Measurements from ENCODE around the gene MRPS11.
A peak's percentile ranks its signal among the peaks of the same experiment; 100 is the strongest.
"Not testable (repeated sequence)": the region's sequence is repeated elsewhere in the genome, so short reads cannot be mapped to it uniquely, and the experiment has no call there.

Gene MRPS11

GRCh38 chr15:88456733-88457132, 10.8 kb upstream of the MRPS11 start:
- no peak for DNase-seq

- DNase-seq, result no peak
Measured at GRCh38 chr15:88463870-88464532, 3.5 kb upstream of the MRPS11 start.

GRCh38 chr15:88465633-88466224, 1.8 kb upstream of the MRPS11 start:
- no peak for DNase-seq

GRCh38 chr15:88467935-88468528, 524 bp downstream of the MRPS11 start:
- DNase-seq, result no peak

GRCh38 chr15:88468721-88469120, 1.2 kb downstream of the MRPS11 start:
- DNase-seq, result not testable (repeated sequence)

GRCh38 chr15:88469321-88469720, 1.8 kb downstream of the MRPS11 start:
- DNase-seq, result no peak

- no peak for DNase-seq
Measured at GRCh38 chr15:88470625-88471372, 3.3 kb downstream of the MRPS11 start.

GRCh38 chr15:88472225-88472624, 4.7 kb downstream of the MRPS11 start:
- no peak for DNase-seq

- not testable (repeated sequence) for DNase-seq
Measured at GRCh38 chr15:88473661-88474293, 6.3 kb downstream of the MRPS11 start.

GRCh38 chr15:88476635-88477060, 9.1 kb downstream of the MRPS11 start:
- no peak for DNase-seq

- no peak for DNase-seq
Measured at GRCh38 chr15:88477126-88477525, 9.6 kb downstream of the MRPS11 start.

- no peak for DNase-seq
Measured at GRCh38 chr15:88477904-88478303, 10.4 kb downstream of the MRPS11 start.

- DNase-seq, result no peak
Measured at GRCh38 chr15:88479169-88479568, 11.7 kb downstream of the MRPS11 start.

- DNase-seq, result no peak
Measured at GRCh38 chr15:88480981-88481380, 13.5 kb downstream of the MRPS11 start.

GRCh38 chr15:88482263-88482662, 14.8 kb downstream of the MRPS11 start:
- DNase-seq, result no peak

GRCh38 chr15:88484682-88485331, 17.3 kb downstream of the MRPS11 start:
- DNase-seq, result no peak

- DNase-seq, result no peak
Measured at GRCh38 chr15:88487178-88487795, 19.8 kb downstream of the MRPS11 start.

GRCh38 chr15:88487796-88488523, 20.5 kb downstream of the MRPS11 start:
- no peak for DNase-seq

GRCh38 chr15:88489321-88489720, 21.8 kb downstream of the MRPS11 start:
- no peak for DNase-seq

- DNase-seq, result no peak
Measured at GRCh38 chr15:88490036-88490435, 22.5 kb downstream of the MRPS11 start.

- DNase-seq, result peak; percentile 40
Measured at GRCh38 chr15:88491158-88491557, 23.6 kb downstream of the MRPS11 start.
